Stimulated activated CD8-positive, alpha-beta memory T cell treated with anti-CD3 and anti-CD28 coated beads, Interleukin-4, amount 100 ng/mL, for 48 hours (primary cell): ENCODE data around the gene ARPP19.
"Not testable (repeated sequence)": the region's sequence is repeated elsewhere in the genome, so short reads cannot be mapped to it uniquely, and the experiment has no call there.

ENCODE experiments used
- DNase-seq: peaks from one replicate; pipeline ENCODE4 v3.0.0-alpha.2; 2020

Gene ARPP19

GRCh38 chr15:52568601-52569585, at the start of gene ARPP19:
ARPP19 (minus strand) TSS chr15:52569030; CDS start chr15:52568892, 138 bp downstream.
- DNase-seq: peak; percentile 86

- DNase-seq: no peak
These were observed 48.2 kb upstream of the ARPP19 start for GRCh38 chr15:52617026-52617425.

GRCh38 chr15:52615302-52615701, 46.5 kb upstream of the ARPP19 start:
- DNase-seq: no peak

GRCh38 chr15:52609593-52609992, 40.8 kb upstream of the ARPP19 start:
- DNase-seq: no peak

GRCh38 chr15:52584414-52584813, 15.6 kb upstream of the ARPP19 start:
- DNase-seq: no peak

- no peak for DNase-seq
These were observed 11.0 kb upstream of the ARPP19 start for GRCh38 chr15:52579852-52580251.

GRCh38 chr15:52576692-52577091, 7.9 kb upstream of the ARPP19 start:
- no peak for DNase-seq

- not testable (repeated sequence) for DNase-seq
These were observed 6.7 kb upstream of the ARPP19 start for GRCh38 chr15:52575573-52575972.

GRCh38 chr15:52575072-52575471, 6.2 kb upstream of the ARPP19 start:
- no peak for DNase-seq

GRCh38 chr15:52574623-52575022, 5.8 kb upstream of the ARPP19 start:
- not testable (repeated sequence) for DNase-seq

GRCh38 chr15:52567871-52568600, 794 bp downstream of the ARPP19 start:
- peak; percentile 65 for DNase-seq

GRCh38 chr15:52566889-52567288, 1.9 kb downstream of the ARPP19 start:
- DNase-seq: no peak

GRCh38 chr15:52565417-52566358, 3.1 kb downstream of the ARPP19 start:
- not testable (repeated sequence) for DNase-seq

- no peak for DNase-seq
These were observed 5.2 kb downstream of the ARPP19 start for GRCh38 chr15:52563501-52564060.

- peak; percentile 73 for DNase-seq
These were observed 9.3 kb downstream of the ARPP19 start for GRCh38 chr15:52559575-52559974.

- DNase-seq: no peak
These were observed 9.8 kb downstream of the ARPP19 start for GRCh38 chr15:52559022-52559421.

- DNase-seq: peak; percentile 60
These were observed 10.6 kb downstream of the ARPP19 start for GRCh38 chr15:52558196-52558595.

- no peak for DNase-seq
These were observed 11.6 kb downstream of the ARPP19 start for GRCh38 chr15:52557274-52557641.

GRCh38 chr15:52556524-52557273, 12.1 kb downstream of the ARPP19 start:
- no peak for DNase-seq

- no peak for DNase-seq
These were observed 16.5 kb downstream of the ARPP19 start for GRCh38 chr15:52552303-52552702.

GRCh38 chr15:52551762-52552161, 17.1 kb downstream of the ARPP19 start:
- no peak for DNase-seq

GRCh38 chr15:52551186-52551585, 17.6 kb downstream of the ARPP19 start:
- DNase-seq: not testable (repeated sequence)
